Gastrocnemius medialis (tissue), 4 donors: ENCODE data around the gene RNASE11.

Source experiments
- CTCF ChIP-seq, 5 experiments: fragments of 450-650 bp in 3 of 5; fragments of 200-600 bp in 2 of 5; sonication (generic) in 2 of 5; IDR thresholded peaks in 4 of 5; conservative IDR thresholded peaks in 1 of 5; 1 replicate in 4 of 5; 2 replicates in 1 of 5; pipeline ENCODE4 v1.5.1; 2016 to 2019; ENCODE audit warnings: antibody characterized with exemption in 5 of 5, mild to moderate bottlenecking in 3 of 5, moderate library complexity in 3 of 5
- POLR2A ChIP-seq, 2 donors: fragments of 450-650 bp; IDR thresholded peaks; one replicate each; pipeline ENCODE4 v1.6.1; 2017; ENCODE audit warnings: antibody characterized with exemption in 2 of 2, mild to moderate bottlenecking in 2 of 2, moderate library complexity in 2 of 2

DNA sequence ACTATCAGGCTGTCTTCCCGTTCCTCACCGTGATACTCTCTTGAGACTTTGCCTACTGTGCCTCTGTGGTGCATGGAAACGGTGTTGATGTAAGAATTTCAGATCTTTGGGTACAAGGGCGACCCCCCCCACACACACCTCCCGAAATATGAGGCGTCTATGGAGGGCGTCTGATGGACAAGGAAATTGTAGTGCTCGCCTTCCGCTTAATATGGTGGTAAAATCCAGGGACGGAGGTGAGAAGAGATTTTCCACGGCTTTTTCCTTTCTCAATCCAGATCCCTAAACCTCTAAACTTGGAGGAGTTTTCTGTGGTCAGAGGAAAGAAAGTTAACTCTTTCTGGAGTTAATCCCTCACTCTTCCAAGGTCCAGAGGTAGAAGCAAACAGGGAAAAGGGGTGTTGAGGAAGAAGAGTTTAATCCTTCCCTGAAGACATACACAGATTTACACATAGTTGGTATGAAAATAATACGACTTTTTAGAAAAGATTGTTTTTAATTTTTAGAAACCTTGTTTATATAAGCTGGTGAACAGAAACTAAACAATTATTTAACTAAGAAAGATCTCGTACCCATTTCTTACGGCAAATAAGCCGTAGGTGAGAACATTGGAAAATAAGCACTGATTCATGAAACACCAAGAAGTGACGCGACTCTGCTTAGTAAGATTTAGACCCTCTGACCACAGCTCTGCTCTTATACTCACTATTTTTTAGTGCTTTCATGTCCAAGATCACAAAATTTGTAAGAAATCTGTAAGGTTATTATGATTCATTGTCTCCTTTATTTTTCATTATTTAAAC lies 26.4 kb upstream of the RNASE11 start:
- no peak for TF ChIP-seq CTCF (IDR thresholded peaks at IDR 0.05 in 4 of 5, conservative IDR thresholded peaks at IDR 0.05 in 1 of 5)
- no peak for TF ChIP-seq POLR2A (IDR thresholded peaks at IDR 0.05)
